Tracheal epithelial cell (primary cell): ENCODE measurements around the gene HOXB8. TPM values are rescaled to one million over a fixed set of nuclear protein-coding genes. Genes with fewer than 3 reads are reported as not detected.

Experiments
- total RNA-seq: library from RNA; depleted of rRNA; stranded (reverse); fragments of >200 nt; gene quantifications from 2 replicates; pipeline ENCODE4 v1.2.1, GENCODE V29; 2014

Gene HOXB8
- total RNA-seq: 1.2 TPM in 1 of 2 replicates, not detected in the other

DNA sequence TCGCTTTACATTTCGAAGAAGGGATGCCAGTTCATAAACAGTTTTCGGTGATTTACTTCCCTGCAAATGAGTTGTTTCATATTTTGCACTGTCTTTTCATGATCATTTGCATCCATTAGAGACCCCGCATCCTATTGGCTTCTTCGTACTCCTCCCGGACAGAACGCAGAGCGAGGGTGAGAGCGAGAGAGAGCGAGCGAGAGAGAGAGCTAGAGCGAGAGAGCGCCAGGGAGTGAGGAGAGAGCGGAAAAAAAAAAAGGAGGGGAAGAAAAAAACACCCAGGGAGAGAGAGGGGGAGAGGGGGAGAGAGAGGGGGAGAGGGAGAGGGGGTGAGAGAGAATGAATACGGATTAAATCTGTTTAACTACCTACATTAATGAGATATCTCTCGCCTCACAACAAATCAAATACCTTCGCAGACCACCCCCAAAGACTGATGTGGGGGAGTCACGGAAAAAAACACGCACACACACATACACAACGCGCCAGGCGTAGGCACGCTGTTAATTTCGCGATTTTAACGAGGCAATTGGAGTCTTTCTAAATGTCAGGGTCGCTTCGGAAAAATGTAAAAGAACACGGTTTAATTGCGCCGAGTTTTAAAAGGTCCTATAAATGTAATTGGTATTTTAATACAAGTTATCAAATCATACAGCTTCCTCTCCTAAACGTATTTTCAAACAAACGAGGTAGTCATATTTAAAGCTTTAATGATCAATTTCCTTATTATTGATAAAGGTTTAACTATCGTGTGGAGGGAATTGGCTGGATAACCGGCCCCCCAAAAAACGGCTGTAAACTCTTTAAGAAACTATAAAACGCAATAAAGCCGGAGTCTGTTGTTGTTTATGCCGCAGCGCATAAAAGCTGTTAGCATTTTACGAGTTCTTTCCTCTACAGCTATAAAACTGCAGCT, at the start of gene HOXB8:
HOXB8 (minus strand) TSS at position 246 of the 916 bp plus-strand sequence. CDS start 588 bp downstream, outside the sequence.

DNA sequence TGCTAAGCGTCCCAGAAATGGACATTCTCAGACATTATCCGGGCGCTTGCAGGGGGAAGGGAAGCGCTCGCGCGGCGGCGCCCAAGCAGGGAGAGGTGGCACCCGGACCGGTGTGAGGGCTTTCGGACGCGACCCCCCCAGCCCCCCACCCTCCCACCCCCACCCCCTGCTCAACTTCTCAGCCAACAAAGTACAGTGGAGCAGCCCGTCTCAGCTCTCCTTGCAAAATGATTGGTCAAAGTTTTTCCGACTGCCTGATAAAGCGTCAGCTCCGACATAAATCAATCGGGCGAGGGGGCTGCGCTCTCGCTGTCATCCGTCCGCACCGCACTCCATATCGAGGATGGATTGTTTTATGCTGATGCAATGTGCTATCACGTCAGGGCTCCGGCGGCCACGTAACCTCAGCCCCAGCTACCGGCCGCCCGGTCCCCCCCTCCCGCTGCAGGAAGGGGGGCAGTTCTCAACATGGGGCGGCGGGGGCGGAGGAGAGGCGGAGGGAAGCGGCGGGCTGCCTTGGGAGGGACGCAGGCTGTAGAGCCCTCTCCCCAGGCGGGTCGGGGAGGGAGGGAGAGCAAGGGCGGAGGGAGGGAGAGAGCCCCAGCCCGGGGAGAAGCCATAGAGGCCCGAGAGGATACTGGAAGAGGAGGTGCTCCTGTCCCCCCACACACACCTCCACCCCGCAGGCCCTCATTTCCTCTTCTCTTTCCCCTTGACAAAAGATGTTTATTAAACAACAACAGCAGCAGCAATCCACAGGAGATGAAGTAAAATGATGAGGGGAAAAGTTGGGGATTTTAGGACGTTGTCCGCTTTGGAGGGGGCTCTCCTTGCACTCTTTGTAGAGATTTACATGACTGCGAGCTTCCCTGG, 11.4 kb upstream of the HOXB8 start, which contains the start of gene HOXB9:
HOXB9 (minus strand) TSS at position 114 of the 873 bp plus-strand sequence; CDS start at position 25, 89 bp downstream.

DNA sequence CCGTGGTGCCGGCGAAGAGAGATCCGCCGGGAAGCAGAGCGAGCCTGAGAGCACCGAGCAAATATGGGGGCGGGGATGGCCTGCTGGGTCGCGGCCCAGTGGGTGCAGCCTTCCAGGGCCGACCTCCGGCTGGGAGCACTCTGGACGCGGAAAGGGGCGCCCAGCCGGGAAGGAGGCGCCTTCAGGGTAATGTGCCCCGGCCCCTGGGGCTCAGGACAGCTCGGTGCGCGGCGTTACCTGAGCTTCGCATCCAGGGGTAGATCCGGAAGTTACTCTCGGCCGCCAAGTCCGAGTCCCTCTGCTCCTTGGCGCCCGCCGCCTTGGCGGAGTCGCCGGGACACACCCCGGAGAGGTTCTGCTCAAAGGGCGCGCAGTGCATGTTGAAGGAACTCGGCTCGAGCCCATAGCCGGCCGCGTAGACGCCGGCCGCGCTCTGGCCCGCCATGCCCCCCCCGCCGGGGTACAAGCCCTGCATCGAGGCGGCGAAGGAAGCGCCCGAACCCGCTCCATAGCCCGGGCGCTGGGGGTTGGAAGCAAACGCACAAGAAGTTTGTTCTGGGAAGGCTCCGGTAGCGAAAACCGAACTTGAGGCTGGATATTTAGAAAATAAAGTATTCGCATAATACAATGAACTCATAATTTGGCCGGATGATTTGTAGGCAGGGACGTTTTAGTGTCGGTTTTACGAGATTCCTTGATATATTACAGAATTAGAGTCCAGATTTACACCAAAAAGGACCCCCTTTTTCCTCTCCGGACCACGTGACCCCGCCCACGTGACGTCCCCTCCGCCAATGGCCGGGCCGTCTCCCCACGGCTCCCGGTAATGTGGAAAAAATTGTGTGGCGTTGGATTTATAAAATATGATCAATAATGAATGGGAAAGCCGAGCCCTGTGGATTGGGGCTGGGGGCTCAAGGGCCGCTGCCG, 4.5 kb downstream of the HOXB8 start, which contains the start of gene HOXB7:
HOXB7 (minus strand) TSS at position 736 of the 930 bp plus-strand sequence; CDS start at position 637, 99 bp downstream.

DNA sequence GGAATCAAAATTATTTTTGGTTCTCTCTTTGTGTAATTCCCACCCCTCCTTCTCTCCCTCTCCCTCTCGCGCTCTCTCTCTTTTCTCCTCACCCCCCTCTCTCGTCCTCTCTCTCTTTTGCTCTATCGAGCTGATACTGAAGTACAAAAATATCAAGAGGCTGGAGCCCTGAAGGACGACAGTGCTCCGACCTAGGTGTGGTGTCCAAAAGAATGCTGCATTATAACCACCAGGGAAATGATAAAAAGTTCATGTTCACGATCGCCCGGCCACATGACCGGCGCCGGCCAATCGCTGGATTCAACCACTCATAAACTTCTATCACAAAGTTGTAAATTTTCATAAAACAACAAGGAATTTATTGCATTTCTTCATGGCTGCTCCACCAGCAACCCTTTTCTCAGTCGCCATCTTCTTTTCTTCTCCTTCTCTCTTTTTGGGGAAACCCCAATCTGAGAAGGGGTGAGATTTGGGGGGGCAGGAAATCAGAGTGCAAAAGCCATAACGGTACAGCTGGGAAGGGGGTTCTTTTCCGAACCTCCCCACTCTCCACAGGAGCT, 10.2 kb downstream of the HOXB8 start, which contains the start of gene HOXB6:
HOXB6 (minus strand) TSS at position 217 of the 560 bp plus-strand sequence. CDS start 6,836 bp downstream, outside the sequence.

DNA sequence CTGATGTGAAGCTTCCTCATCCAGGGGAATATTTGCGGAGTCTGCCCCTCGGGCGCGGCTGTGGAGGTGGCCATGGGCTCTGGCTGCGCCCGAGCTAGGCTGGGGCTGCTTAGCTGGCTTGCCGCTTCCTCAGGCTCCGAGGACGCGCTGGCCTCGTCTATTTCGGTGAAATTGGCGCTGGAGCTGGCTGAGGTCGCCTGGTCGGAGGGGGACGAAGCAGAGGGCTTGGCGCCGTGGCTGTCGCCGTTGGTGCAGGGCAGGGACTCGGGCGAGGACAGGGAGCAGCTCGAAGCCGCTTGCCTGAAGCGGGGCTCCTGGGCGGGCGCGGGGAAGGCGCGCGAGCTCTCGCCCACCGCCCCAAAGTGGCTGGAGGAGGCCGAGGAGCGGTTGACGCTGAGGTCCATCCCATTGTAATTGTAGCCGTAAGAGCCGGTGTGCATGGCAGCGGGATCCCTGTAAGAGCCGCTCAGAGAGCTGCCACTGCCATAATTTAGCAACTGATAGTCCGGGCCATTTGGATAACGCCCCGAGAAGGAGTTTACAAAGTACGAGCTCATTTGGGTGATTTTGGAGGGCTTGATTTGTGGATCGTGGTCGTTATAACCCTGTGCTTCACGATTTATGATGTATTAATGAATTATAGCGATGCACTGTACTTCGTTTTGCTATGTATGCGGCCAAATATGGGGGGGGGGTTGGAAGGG, 21.8 kb downstream of the HOXB8 start, which contains the start of gene HOXB5:
HOXB5 (minus strand) TSS at position 654 of the 704 bp plus-strand sequence; CDS start at position 557, 97 bp downstream.

DNA sequence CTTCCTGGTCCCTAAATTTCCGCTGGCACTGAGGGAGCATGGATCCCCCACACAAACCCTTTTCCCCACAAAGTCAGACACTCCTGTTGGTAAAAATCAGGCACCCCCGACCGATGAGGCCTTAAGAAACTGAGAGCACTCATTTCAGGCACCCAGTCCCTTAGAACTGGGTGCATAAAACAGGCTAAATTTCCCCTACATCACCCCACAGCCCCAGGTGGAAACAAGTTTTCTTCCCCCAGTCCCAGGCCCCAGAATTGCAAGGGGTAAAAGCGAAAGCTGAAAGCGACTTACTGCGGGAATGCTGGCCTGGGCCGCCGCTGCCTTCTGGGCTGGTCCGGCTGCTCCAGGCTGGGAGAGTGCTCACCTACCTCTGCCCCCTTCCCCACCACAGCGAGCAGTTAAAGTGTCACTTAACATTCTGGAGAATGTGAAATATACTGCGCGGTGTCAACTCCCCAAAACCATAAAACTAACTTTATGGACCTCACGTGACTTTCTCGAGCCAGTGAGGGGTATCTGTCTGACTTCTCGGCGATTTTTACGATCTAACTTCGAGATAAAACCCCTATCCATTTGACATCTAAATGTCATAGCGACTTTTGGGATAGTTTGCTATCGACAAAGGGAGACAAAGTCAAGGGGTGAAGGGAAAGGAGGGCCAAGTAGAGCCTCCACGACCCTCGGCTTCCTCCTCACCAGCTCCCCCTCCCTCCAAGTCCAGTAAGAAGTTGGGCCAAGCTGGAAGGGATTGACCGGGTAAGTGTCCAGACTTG, 25.1 kb downstream of the HOXB8 start, which contains the start of gene HOXB3:
HOXB3 (minus strand) TSS at position 411 of the 776 bp plus-strand sequence. CDS start 37,767 bp downstream, outside the sequence.

DNA sequence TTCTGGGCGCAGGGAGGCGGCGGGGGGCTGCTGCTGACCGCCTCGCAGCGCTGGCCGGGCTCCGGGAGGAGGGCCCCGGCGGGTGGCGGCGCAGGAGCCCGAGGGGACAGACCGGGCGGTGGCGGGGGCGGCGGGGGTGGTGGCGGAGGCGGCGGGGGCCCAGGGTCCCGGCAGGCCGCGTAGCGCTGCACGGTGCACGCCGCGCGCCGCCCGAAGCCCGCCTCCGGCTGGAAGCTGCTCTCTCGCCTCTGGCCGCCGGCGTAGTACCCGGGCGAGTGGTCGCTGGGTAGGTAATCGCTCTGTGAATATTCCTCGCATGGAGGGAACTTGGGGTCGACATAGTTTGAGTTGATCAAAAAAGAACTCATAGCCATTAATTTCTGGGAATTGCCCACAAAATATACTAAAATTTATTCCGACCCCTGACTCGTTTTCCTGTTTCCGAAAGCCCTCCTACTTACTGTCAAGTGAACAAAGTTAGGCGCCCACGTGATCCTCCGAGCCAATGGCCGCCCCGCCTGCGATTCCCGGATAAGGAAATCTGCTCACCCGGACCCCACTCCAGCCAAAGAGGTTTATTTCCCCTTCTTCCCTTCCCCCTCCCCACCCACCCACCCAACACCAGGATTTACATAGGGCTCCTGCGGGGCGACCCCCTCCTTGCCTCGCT, 37.0 kb downstream of the HOXB8 start, which contains the start of gene HOXB4:
HOXB4 (minus strand) TSS at position 405 of the 670 bp plus-strand sequence; CDS start at position 374, 31 bp downstream.

Other genes with a start within 250 kb of the HOXB8 start
- 2.2 TPM in 1 of 2 replicates, not detected in the other for gene SKAP1, start 185.1 kb downstream of the HOXB8 start, total RNA-seq
- not detected in 2 replicates for gene HOXB1, start 84.3 kb downstream of the HOXB8 start, total RNA-seq
- gene HOXB2, start 70.2 kb downstream of the HOXB8 start, total RNA-seq: 1.5 and 2.9 TPM in 2 replicates
- gene HOXB4, start 36.9 kb downstream of the HOXB8 start, total RNA-seq: 0.21 and 0.48 TPM in 2 replicates
- gene HOXB3, start 25.1 kb downstream of the HOXB8 start, total RNA-seq: 0.43 and 2.7 TPM in 2 replicates
- gene HOXB5, start 21.5 kb downstream of the HOXB8 start, total RNA-seq: not detected in 2 replicates
- 0.21 and 3.4 TPM in 2 replicates for gene HOXB6, start 10.3 kb downstream of the HOXB8 start, total RNA-seq
- gene HOXB7, start 4.3 kb downstream of the HOXB8 start, total RNA-seq: 0.21 and 1.4 TPM in 2 replicates
- 2.9 TPM in 1 of 2 replicates, not detected in the other for gene HOXB9, start 11.1 kb upstream of the HOXB8 start, total RNA-seq
- not detected in 2 replicates for gene PRAC1, start 107.2 kb upstream of the HOXB8 start, total RNA-seq
- gene PRAC2, start 107.9 kb upstream of the HOXB8 start, total RNA-seq: not detected in 2 replicates
- gene HOXB13, start 113.5 kb upstream of the HOXB8 start, total RNA-seq: 0.24 TPM in 1 of 2 replicates, not detected in the other
- under 0.01 TPM in 1 of 2 replicates, not detected in the other for gene TTLL6, start 201.9 kb upstream of the HOXB8 start, total RNA-seq
- gene CALCOCO2, start 215.7 kb upstream of the HOXB8 start, total RNA-seq: 27.1 and 29.4 TPM in 2 replicates